B cell (primary cell): Measurements from ENCODE around the gene ATP11A. TPM values are rescaled to one million over a fixed set of nuclear protein-coding genes. Genes with fewer than 3 reads are reported as not detected.

Experiments used
- ATAC-seq: fragments of 200-7000 bp; cut with Tn5 transposase; one replicate; pipeline ENCODE4 v1.10.0; 2021; ENCODE audit warnings: low read depth, mild to moderate bottlenecking, moderate number of reproducible peaks, moderate library complexity
- CTCF ChIA-PET: fragments of 350-600 bp; sonication (Branson Sonifier 250); formaldehyde crosslinking; loops from one replicate; lab custom pipeline; 2021; ENCODE audit warnings: antibody characterized with exemption, inconsistent platforms; lab: Charles Lee
- POLR2A ChIA-PET: fragments of 350-600 bp; sonication (Branson Sonifier 250); formaldehyde crosslinking; loops from one replicate; lab custom pipeline; 2021; ENCODE audit warnings: antibody characterized with exemption; lab: Charles Lee
- DNase-seq: peaks from one replicate; pipeline ENCODE4 v3.0.0; 2013
- H2AFZ ChIP-seq: 2 replicates; pipeline ENCODE4 v1.6.1; 2012; ENCODE audit warnings: mild to moderate bottlenecking, low read depth, low read length; ENCODE audit not compliant: insufficient read depth, poor library complexity, severe bottlenecking
- H3K27ac ChIP-seq, 2 donors: 1 replicate in 1 of 2; 2 replicates in 1 of 2; pipeline ENCODE4 v1.5.1; 2012 to 2013; ENCODE audit warnings: low read length in 2 of 2, mild to moderate bottlenecking in 2 of 2, moderate library complexity in 1 of 2
- H3K27me3 ChIP-seq, 4 experiments: fragments of 200-600 bp in 1 of 4; sonication (generic) in 1 of 4; replicated peaks in 1 of 4; 1 replicate in 2 of 4; 2 replicates in 2 of 4; pipeline versions ENCODE4 v1.6.1 to v1.7.0; 2013 to 2016; ENCODE audit warnings: low read length in 3 of 4, mild to moderate bottlenecking in 2 of 4, mixed read lengths in 1 of 4, moderate library complexity in 1 of 4; ENCODE audit not compliant: insufficient read depth in 4 of 4, control insufficient read depth in 3 of 4; ENCODE audit errors: control extremely low read depth in 1 of 4
- H3K36me3 ChIP-seq, 2 experiments: replicated peaks in 1 of 2; 1 replicate in 1 of 2; 2 replicates in 1 of 2; pipeline versions ENCODE4 v1.6.1 to v1.7.1; 2013; ENCODE audit warnings: low read length in 1 of 2; ENCODE audit not compliant: insufficient read depth in 2 of 2, control insufficient read depth in 1 of 2; ENCODE audit errors: control extremely low read depth in 1 of 2, extremely low read depth in 1 of 2
- H3K4me1 ChIP-seq, 2 donors: fragments of 200-600 bp in 1 of 2; sonication (generic) in 1 of 2; 1 replicate in 1 of 2; 2 replicates in 1 of 2; pipeline versions ENCODE4 v1.5.1 to v1.6.1; 2013 to 2017; ENCODE audit warnings: low read length in 2 of 2; ENCODE audit not compliant: control insufficient read depth in 2 of 2, insufficient read depth in 2 of 2
- H3K4me2 ChIP-seq: replicated peaks from 2 replicates; pipeline ENCODE3; 2012; ENCODE audit warnings: mild to moderate bottlenecking, low read depth, low read length; ENCODE audit not compliant: poor library complexity, severe bottlenecking
- H3K4me3 ChIP-seq, 5 experiments: fragments of 200-600 bp in 1 of 5; sonication (generic) in 1 of 5; 1 replicate in 3 of 5; 2 replicates in 2 of 5; pipeline versions ENCODE4 v1.5.1 to v1.7.0; 2011 to 2016; ENCODE audit warnings: low read length in 4 of 5, mild to moderate bottlenecking in 4 of 5, low read depth in 2 of 5, control low read depth in 1 of 5, moderate library complexity in 1 of 5; ENCODE audit not compliant: insufficient read depth in 1 of 5; ENCODE audit errors: control extremely low read depth in 1 of 5, extremely low read depth in 1 of 5
- H3K79me2 ChIP-seq: fragments of 200-600 bp; sonication (generic); one replicate; pipeline ENCODE4 v1.6.0; 2016; ENCODE audit warnings: low read length; ENCODE audit not compliant: control insufficient read depth, insufficient read depth
- H3K9ac ChIP-seq: fragments of 200-600 bp; sonication (generic); 2 replicates; pipeline ENCODE4 v1.6.1; 2017; ENCODE audit warnings: mild to moderate bottlenecking, low read length, moderate library complexity
- H3K9me3 ChIP-seq, 3 donors: one replicate each; pipeline versions ENCODE4 v1.6.1 to v1.7.1; 2013; ENCODE audit warnings: low read length in 2 of 3; ENCODE audit not compliant: control insufficient read depth in 2 of 3, insufficient read depth in 1 of 3; ENCODE audit errors: control extremely low read depth in 1 of 3
- H4K20me1 ChIP-seq: 2 replicates; pipeline ENCODE4 v1.6.0; 2012; ENCODE audit warnings: mild to moderate bottlenecking, low read length; ENCODE audit not compliant: insufficient read depth, control insufficient read depth, poor library complexity, severe bottlenecking
- H3K27ac Mint-ChIP-seq: one replicate; pipeline ENCODE4 v1.8.0; 2021; ENCODE audit warnings: mixed read lengths
- H3K27me3 Mint-ChIP-seq: one replicate; pipeline ENCODE4 v1.8.0; 2021; ENCODE audit warnings: mixed read lengths
- H3K4me1 Mint-ChIP-seq: one replicate; pipeline ENCODE4 v1.8.0; 2021; ENCODE audit warnings: mixed read lengths
- H3K4me3 Mint-ChIP-seq: one replicate; pipeline ENCODE4 v1.8.0; 2021; ENCODE audit warnings: mixed read lengths
- H3K9me3 Mint-ChIP-seq: one replicate; pipeline ENCODE4 v1.8.0; 2022; ENCODE audit warnings: mixed read lengths; ENCODE audit not compliant: insufficient read depth
- CTCF ChIP-seq: fragments of 200-600 bp; IDR thresholded peaks from one replicate; pipeline ENCODE4 v1.8.0; 2022; ENCODE audit warnings: antibody characterized with exemption, mild to moderate bottlenecking
- EZH2 ChIP-seq: IDR thresholded peaks from 2 replicates; pipeline ENCODE4 v1.6.1; 2012; ENCODE audit warnings: borderline replicate concordance, low read depth, mild to moderate bottlenecking, moderate library complexity, low read length; ENCODE audit not compliant: insufficient read depth, poor library complexity, severe bottlenecking
- WGBS: methylation state at CpG from one replicate; pipeline ENCODE4 v1.1.5; 2013; ENCODE audit warnings: missing lambda C conversion rate; ENCODE audit not compliant: insufficient coverage; 5-methylcytosine and 5-hydroxymethylcytosine counted together
- intact Hi-C: fragments of 100-400 bp; cut with micrococcal nuclease; formaldehyde crosslinking; loops from one replicate; pipeline ENCODE4 v1.10.0; 2022
- polyA plus RNA-seq: library from polyadenylated mRNA; depleted of rRNA; stranded (reverse); fragments of >200 nt; gene quantifications from 2 replicates; pipeline ENCODE4 v1.2.3, GENCODE V29; 2012
- total RNA-seq, 2 donors: library from RNA; stranded (reverse); fragments of 120-200 nt in 1 of 2; gene quantifications; 1 replicate in 1 of 2; 2 replicates in 1 of 2; pipeline versions ENCODE4 v1.2.3 to v1.2.4, GENCODE V29; 2013 to 2022

ATP11A gene
- total and polyA plus RNA-seq, 2 donors (not counting 1 experiment from before 2014, with no cell fraction given) = 36.9 to 60.3 TPM

- no peak overlapping the region for H3K9ac ChIP-seq
- Mint-ChIP-seq H3K27ac (no peak overlapping the region), H3K9me3 (no peaks in the 10 kb centered on the region), H3K27me3 (no peaks in the 10 kb centered on the region), H3K4me1 (peaks cover 9% of the 10 kb centered on the region), H3K4me3 (no peak overlapping the region)
- no peak for ATAC-seq
- H3K4me2 ChIP-seq = no peak overlapping the region
- POLR2A ChIA-PET = no interaction called here
- WGBS = 94% methylated on average over 22 of the region's 26 CpGs
- H3K4me1 ChIP-seq = peaks cover 5 to 11% of the 10 kb centered on the region in 2 donors
- no peaks in the 10 kb centered on the region for H3K36me3 ChIP-seq
- H3K4me3 ChIP-seq = no peak overlapping the region
- H3K27me3 ChIP-seq = no peaks in the 10 kb centered on the region
- H4K20me1 ChIP-seq = no peaks in the 10 kb centered on the region
- intact Hi-C loops = no loop called here
- peaks cover 0 to 5% (median 0%) of the 10 kb centered on the region in 3 donors for H3K9me3 ChIP-seq
- TF ChIP-seq EZH2 (no peak), CTCF (no peak)
- no peak for DNase-seq
- H3K27ac ChIP-seq = no peak overlapping the region
- H2AFZ ChIP-seq = no peak overlapping the region
- CTCF ChIA-PET = no interaction called here
- no peaks in the 10 kb centered on the region for H3K79me2 ChIP-seq
Observed at GRCh38 chr13:112709825-112710783, 20.3 kb downstream of the ATP11A start.
